Activated B cell treated with CpG ODN at 0.5 μM for 24 hours (primary cell): Measurements from ENCODE around the gene DOCK2. TPM values are rescaled to one million over a fixed set of nuclear protein-coding genes. Genes with fewer than 3 reads are reported as not detected.
"Not testable (repeated sequence)": the region's sequence is repeated elsewhere in the genome, so short reads cannot be mapped to it uniquely, and the experiment has no call there.

Experiments used
- ATAC-seq: fragments of 200-7000 bp; cut with Tn5 transposase; one replicate; pipeline ENCODE4 v1.10.0; 2021; ENCODE audit warnings: low read depth, mild to moderate bottlenecking, moderate library complexity
- CTCF ChIA-PET: fragments of 350-600 bp; sonication (Branson Sonifier 250); formaldehyde crosslinking; loops from one replicate; lab custom pipeline; 2021; ENCODE audit warnings: antibody characterized with exemption; lab: Charles Lee
- POLR2A ChIA-PET: fragments of 350-600 bp; sonication (Branson Sonifier 250); formaldehyde crosslinking; loops from one replicate; lab custom pipeline; 2021; ENCODE audit warnings: antibody characterized with exemption; lab: Charles Lee
- DNase-seq: peaks from one replicate; pipeline ENCODE4 v3.0.0; 2022
- H3K27ac Mint-ChIP-seq: one replicate; pipeline ENCODE4 v1.8.0; 2020; ENCODE audit warnings: mixed read lengths
- H3K27me3 Mint-ChIP-seq: one replicate; pipeline ENCODE4 v1.8.0; 2021; ENCODE audit warnings: mixed read lengths
- H3K36me3 Mint-ChIP-seq: one replicate; pipeline ENCODE4 v1.8.0; 2021; ENCODE audit warnings: low read depth, mixed read lengths
- H3K4me1 Mint-ChIP-seq: one replicate; pipeline ENCODE4 v1.8.0; 2021; ENCODE audit warnings: mixed read lengths
- H3K4me3 Mint-ChIP-seq: one replicate; pipeline ENCODE4 v1.8.0; 2020; ENCODE audit warnings: mild to moderate bottlenecking, mixed read lengths
- H3K9me3 Mint-ChIP-seq: one replicate; pipeline ENCODE4 v1.8.0; 2020; ENCODE audit warnings: mixed read lengths
- intact Hi-C: fragments of 100-400 bp; cut with micrococcal nuclease; formaldehyde crosslinking; loops from one replicate; pipeline ENCODE4 v1.15.1; 2024
- total RNA-seq: library from RNA; stranded (reverse); gene quantifications from 2 replicates; pipeline ENCODE4 v1.2.3, GENCODE V29; 2022
- TF ChIP-seq, protein P1 (sequence below): fragments of 200-600 bp; IDR thresholded peaks from one replicate; pipeline ENCODE4 v1.8.0; 2022; ENCODE audit warnings: antibody characterized with exemption, mild to moderate bottlenecking

The DOCK2 gene
- total RNA-seq, 1 donor from 2014 or later: 344 TPM

DNA sequence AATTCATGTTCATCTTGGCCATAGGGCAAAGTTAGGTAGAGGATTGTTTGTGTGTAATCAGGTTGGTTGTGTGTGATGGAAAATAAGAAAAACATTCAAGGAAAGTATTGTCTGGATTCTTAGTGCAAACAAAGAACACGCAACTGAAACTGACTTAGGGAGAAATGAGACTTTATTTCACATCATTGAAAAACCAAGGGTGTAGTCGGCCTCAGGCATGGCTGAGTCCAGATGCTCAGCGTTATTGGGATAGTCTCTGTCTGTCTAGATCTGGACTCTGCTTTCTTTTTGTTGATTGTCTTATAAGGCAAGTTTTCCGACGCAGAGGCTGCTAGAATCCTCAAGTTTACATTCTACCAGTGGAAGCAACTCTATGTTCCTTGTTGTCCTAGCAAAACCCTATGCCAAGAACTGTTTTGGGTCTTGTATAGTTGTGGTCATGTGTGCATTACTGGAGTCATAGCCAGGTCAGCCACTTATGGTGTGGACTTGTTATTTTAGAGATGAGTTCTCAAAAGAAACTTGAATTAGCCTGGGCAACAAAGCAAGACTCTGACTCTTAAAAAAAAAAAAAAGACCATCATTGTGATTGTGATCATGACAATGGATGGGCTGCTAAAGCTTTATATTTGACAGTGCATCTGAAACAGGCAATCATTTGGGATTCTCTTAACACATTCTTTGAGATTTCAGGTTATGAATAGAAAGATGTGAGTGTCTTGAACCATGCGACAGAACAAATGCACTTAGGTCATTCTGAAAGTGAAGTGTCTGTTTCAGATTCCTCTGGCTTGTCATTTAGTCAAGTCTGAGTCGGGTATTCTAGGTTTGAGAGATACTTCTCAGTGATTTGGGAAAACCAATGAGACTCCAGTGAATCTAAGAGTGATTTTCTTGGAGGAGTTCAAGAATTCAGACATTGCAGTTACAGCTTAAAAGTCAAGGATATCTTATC, 82.6 kb downstream of the DOCK2 start:
- Mint-ChIP-seq H3K9me3 (no peaks in the 10 kb centered on the region), H3K27me3 (no peaks in the 10 kb centered on the region), H3K4me3 (no peak overlapping the region), H3K27ac (no peak overlapping the region), H3K4me1 (no peaks in the 10 kb centered on the region), H3K36me3 (peaks cover 97% of the 10 kb centered on the region)
- intact Hi-C loops: no loop called here
- CTCF ChIA-PET: no interaction called here
- no peak for DNase-seq
- POLR2A ChIA-PET: no interaction called here
- ATAC-seq: no peak
- TF ChIP-seq, protein P1, sequence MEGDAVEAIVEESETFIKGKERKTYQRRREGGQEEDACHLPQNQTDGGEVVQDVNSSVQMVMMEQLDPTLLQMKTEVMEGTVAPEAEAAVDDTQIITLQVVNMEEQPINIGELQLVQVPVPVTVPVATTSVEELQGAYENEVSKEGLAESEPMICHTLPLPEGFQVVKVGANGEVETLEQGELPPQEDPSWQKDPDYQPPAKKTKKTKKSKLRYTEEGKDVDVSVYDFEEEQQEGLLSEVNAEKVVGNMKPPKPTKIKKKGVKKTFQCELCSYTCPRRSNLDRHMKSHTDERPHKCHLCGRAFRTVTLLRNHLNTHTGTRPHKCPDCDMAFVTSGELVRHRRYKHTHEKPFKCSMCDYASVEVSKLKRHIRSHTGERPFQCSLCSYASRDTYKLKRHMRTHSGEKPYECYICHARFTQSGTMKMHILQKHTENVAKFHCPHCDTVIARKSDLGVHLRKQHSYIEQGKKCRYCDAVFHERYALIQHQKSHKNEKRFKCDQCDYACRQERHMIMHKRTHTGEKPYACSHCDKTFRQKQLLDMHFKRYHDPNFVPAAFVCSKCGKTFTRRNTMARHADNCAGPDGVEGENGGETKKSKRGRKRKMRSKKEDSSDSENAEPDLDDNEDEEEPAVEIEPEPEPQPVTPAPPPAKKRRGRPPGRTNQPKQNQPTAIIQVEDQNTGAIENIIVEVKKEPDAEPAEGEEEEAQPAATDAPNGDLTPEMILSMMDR: no peak

DNA sequence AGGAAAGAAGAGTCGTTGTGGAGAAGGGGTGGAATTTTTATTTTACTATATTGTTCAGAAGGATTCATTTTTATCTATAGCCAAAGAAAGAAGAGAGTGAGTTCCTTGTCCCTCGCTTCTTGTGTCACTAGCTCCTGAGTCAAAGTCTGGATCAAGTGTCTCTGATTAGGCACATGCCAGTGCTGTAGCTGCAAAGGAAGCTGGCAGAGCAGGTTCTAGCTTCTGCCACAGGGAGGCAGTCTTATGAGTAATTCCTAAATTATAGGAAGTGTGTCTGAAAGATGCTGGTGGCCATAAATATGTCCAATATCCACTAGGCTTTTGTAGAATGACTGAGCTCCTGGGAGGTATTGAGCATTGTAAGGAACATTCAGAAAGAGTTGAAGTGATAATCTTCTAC, 84.7 kb downstream of the DOCK2 start:
- no peak overlapping the region for H3K4me3 Mint-ChIP-seq
- H3K4me1 Mint-ChIP-seq: no peaks in the 10 kb centered on the region
- no peaks in the 10 kb centered on the region for H3K27me3 Mint-ChIP-seq
- peaks cover 2% of the 10 kb centered on the region for H3K9me3 Mint-ChIP-seq
- TF ChIP-seq, protein P1: no peak
- intact Hi-C loops: no loop called here
- CTCF ChIA-PET: no interaction called here
- H3K27ac Mint-ChIP-seq: no peak overlapping the region
- POLR2A ChIA-PET: no interaction called here
- no peak for DNase-seq
- H3K36me3 Mint-ChIP-seq: peaks cover 97% of the 10 kb centered on the region
- no peak for ATAC-seq

DNA sequence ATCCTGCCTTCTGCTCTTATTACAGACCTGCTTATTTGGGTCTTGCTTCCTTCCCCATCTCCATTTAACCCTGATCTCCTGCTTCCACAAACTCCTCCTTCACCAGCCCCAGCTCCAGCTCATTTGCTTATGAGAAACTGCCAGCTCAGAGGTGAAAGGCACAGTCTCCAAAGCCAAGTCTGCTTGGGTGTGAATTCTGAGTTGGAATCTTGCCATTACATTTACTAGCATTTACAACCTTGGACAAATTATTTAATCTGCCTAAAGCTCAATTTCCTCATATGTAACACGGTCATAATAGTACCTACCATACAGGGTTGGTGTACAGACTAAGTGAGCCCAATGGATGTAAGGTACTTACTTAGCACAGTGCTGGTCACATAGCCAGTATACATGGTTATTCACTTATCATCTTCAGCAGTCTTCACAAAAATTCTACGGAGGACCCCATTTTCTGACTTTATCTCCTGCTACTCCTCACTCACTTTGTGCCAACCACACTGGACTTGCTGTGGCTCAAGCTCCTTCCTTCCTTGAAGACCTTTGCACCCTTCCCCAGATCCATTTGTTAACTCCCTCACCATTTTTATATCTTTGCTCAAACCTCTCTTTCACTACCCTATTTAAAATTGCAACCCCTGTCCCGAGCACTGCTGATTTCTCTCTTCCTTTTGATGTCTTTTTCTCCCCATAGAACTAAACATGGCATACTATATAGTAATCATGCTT, 86.2 kb downstream of the DOCK2 start:
- Mint-ChIP-seq H3K36me3 (peaks cover 97% of the 10 kb centered on the region), H3K27ac (no peak overlapping the region), H3K4me3 (no peak overlapping the region), H3K27me3 (no peaks in the 10 kb centered on the region), H3K9me3 (peaks cover 2% of the 10 kb centered on the region), H3K4me1 (no peaks in the 10 kb centered on the region)
- ATAC-seq: no peak
- no peak for DNase-seq
- intact Hi-C loops: no loop called here
- POLR2A ChIA-PET: interaction anchor here (0.6 kb wide), 1 partner anchor 1223 kb away, joined by 10 read pairs; no protein-coding TSS in a partner anchor
- TF ChIP-seq, protein P1: no peak
- CTCF ChIA-PET: no interaction called here

DNA sequence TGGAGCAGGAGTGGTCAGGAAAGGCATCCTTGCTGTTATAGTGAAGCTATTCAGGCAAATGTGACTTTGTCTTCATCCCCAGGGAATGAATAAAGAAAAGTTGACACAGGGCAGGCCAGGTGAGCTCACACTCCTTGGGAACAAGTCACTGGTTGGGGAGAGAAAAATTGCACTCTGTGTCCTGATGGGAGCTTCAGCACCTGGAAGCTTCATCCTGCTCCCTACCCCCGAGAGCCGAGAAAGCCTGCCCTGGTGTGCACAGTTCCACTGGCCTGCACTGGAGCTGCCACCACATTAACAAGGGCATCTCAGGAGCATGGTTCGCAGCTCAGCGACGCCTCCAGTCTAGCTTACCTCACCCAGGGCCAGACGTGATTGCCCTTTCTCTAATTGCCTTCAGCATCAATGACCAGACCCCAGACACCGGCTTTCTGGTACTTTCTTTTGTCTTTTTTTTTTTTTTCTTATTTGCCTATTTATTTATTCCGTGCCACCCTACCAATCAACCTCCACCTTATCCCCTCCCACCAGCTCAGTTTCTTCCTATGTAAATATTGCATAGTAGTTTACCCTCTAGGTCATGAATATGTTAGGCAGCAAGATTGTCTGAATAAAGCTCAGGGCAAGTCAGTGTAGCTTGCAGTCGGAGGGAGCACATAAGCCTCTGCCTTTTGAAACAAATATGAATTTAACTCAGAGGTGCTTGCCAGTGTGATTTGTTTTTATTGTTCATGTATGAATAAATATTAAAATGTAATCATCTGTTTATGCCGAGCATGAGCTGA, 87.4 kb downstream of the DOCK2 start:
- no peak overlapping the region for H3K27ac Mint-ChIP-seq
- TF ChIP-seq, protein P1: no peak
- H3K36me3 Mint-ChIP-seq: peaks cover 97% of the 10 kb centered on the region

DNA sequence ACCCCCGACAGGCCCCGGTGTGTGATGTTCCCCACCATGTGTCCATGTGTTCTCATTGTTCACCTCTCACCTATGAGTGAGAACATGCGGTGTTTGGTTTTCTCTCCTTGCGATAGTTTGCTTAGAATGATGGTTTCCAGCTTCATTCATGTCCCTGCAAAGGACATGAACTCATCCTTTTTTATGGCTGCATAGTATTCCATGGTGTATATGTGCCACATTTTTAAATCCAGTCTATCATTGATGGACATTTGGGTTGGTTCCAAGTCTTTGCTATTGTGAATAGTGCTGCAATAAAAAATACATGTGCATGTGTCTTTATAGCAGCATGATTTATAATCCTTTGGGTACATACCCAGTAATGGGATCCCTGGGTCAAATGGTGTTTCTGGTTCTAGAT, 88.6 kb downstream of the DOCK2 start:
- ATAC-seq, H3K9me3 Mint-ChIP-seq, POLR2A ChIA-PET, intact Hi-C loops, DNase-seq, H3K4me1 Mint-ChIP-seq, CTCF ChIA-PET, H3K27me3 Mint-ChIP-seq, H3K4me3 Mint-ChIP-seq, H3K27ac Mint-ChIP-seq: not testable (repeated sequence)
- H3K36me3 Mint-ChIP-seq: peaks cover 94% of the 10 kb centered on the region

More for the DNA sequence above, 87.4 kb downstream of the DOCK2 start:
- CTCF ChIA-PET: no interaction called here
- ATAC-seq (no peak), DNase-seq (no peak)
- intact Hi-C loops: no loop called here
- Mint-ChIP-seq H3K4me1 (no peaks in the 10 kb centered on the region), H3K9me3 (peaks cover 2% of the 10 kb centered on the region), H3K4me3 (no peak overlapping the region), H3K27me3 (no peaks in the 10 kb centered on the region)
- POLR2A ChIA-PET: no interaction called here
